Neural cell (in vitro differentiated cells): ENCODE measurements around the gene ANK2. TPM values are rescaled to one million over a fixed set of nuclear protein-coding genes. Genes with fewer than 3 reads are reported as not detected.

Experiments
- H2AFZ ChIP-seq: fragments of 200-600, 300-800 bp; sonication (generic), shearing (Covaris generic); 2 replicates; pipeline ENCODE4 v1.6.0; 2014; ENCODE audit warnings: low read depth, mild to moderate bottlenecking, antibody characterized with exemption, low read length, moderate library complexity
- H3F3A ChIP-seq: fragments of 200-600 bp; shearing (Covaris generic); 2 replicates; pipeline ENCODE4 v1.6.1; 2016; ENCODE audit warnings: mild to moderate bottlenecking, moderate library complexity, mixed read lengths, antibody characterized with exemption, low read length; ENCODE audit not compliant: insufficient read depth, poor library complexity, severe bottlenecking
- H3K27ac ChIP-seq: fragments of 200-600, 300-800 bp; sonication (generic), shearing (Covaris generic); 2 replicates; pipeline ENCODE4 v1.5.1; 2014; ENCODE audit warnings: mild to moderate bottlenecking, low read length, moderate library complexity
- H3K27me3 ChIP-seq: fragments of 300-800, 200-600 bp; sonication (generic), shearing (Covaris generic); 2 replicates; pipeline ENCODE4 v1.6.0; 2014; ENCODE audit warnings: mild to moderate bottlenecking, low read depth, low read length, moderate library complexity; ENCODE audit not compliant: insufficient read depth
- H3K36me3 ChIP-seq: fragments of 300-800, 200-600 bp; sonication (generic), shearing (Covaris generic); 2 replicates; pipeline ENCODE4 v1.5.1; 2014; ENCODE audit warnings: mild to moderate bottlenecking, antibody characterized with exemption, low read length, moderate library complexity; ENCODE audit not compliant: insufficient read depth
- H3K4me2 ChIP-seq: fragments of 300-800, 200-600 bp; sonication (generic), shearing (Covaris generic); 2 replicates; pipeline ENCODE4 v1.6.0; 2014; ENCODE audit warnings: mild to moderate bottlenecking, low read length
- H3K4me3 ChIP-seq: fragments of 300-800, 200-600 bp; sonication (generic), shearing (Covaris generic); 2 replicates; pipeline ENCODE4 v1.5.1; 2014; ENCODE audit warnings: mild to moderate bottlenecking, low read length, moderate library complexity
- H3K79me2 ChIP-seq: fragments of 200-600 bp; shearing (Covaris generic); replicated peaks from 2 replicates; pipeline ENCODE4 v1.6.0; 2014; ENCODE audit warnings: mild to moderate bottlenecking, low read length, moderate library complexity; ENCODE audit not compliant: insufficient read depth
- H3K9ac ChIP-seq: fragments of 300-800, 200-600 bp; sonication (generic), shearing (Covaris generic); 2 replicates; pipeline ENCODE4 v1.6.1; 2016; ENCODE audit warnings: mild to moderate bottlenecking, low read length, mixed read lengths
- H3K9me2 ChIP-seq: fragments of 200-600 bp; shearing (Covaris generic); 2 replicates; pipeline ENCODE4 v1.6.1; 2016; ENCODE audit warnings: mild to moderate bottlenecking, low read length, mixed read lengths; ENCODE audit not compliant: insufficient read depth
- H3K9me3 ChIP-seq: fragments of 200-600, 300-800 bp; sonication (generic), shearing (Covaris generic); 2 replicates; pipeline ENCODE4 v1.6.1; 2016; ENCODE audit warnings: mild to moderate bottlenecking, mixed run types, low read length, moderate library complexity, mixed read lengths
- H4K20me1 ChIP-seq: fragments of 200-600 bp; shearing (Covaris generic); 2 replicates; pipeline ENCODE4 v1.6.1; 2016; ENCODE audit warnings: mild to moderate bottlenecking, mixed run types; ENCODE audit not compliant: insufficient read depth
- EP300 ChIP-seq: fragments of 450-650 bp; conservative IDR thresholded peaks from 2 replicates; pipeline ENCODE4 v1.6.1; 2014; ENCODE audit warnings: antibody characterized with exemption, mild to moderate bottlenecking, moderate library complexity; ENCODE audit not compliant: poor library complexity, severe bottlenecking
- EZH2 ChIP-seq: fragments of 200-600, 300-800 bp; shearing (Covaris generic), sonication (generic); IDR thresholded peaks from 2 replicates; pipeline ENCODE4 v1.6.1; 2014; ENCODE audit warnings: antibody characterized with exemption, low read length, borderline replicate concordance, mild to moderate bottlenecking; ENCODE audit not compliant: insufficient read depth, poor library complexity, severe bottlenecking
- MXI1 ChIP-seq: fragments of 450-650 bp; conservative IDR thresholded peaks from 2 replicates; pipeline ENCODE4 v1.6.1; 2014; ENCODE audit warnings: antibody characterized with exemption, mild to moderate bottlenecking; ENCODE audit not compliant: poor library complexity, severe bottlenecking
- POLR2AphosphoS5 ChIP-seq: IDR thresholded peaks from 2 replicates; pipeline ENCODE4 v1.6.1; 2012
- TAF1 ChIP-seq: IDR thresholded peaks from 2 replicates; pipeline ENCODE4 v1.6.1; 2012; ENCODE audit warnings: low read depth
- polyA plus RNA-seq: library from polyadenylated mRNA; depleted of rRNA; stranded (reverse); fragments of >200 nt; gene quantifications from 2 replicates; pipeline ENCODE4 v1.2.3, GENCODE V29; 2014
- TF ChIP-seq, protein P1 (sequence below): fragments of 450-650 bp; IDR thresholded peaks from 2 replicates; pipeline ENCODE4 v1.5.1; 2014; ENCODE audit warnings: antibody characterized with exemption, mild to moderate bottlenecking, moderate library complexity; ENCODE audit not compliant: poor library complexity, severe bottlenecking
- TF ChIP-seq, protein P2 (sequence below): IDR thresholded peaks from 2 replicates; pipeline ENCODE4 v1.6.1; 2012; ENCODE audit warnings: borderline replicate concordance

Gene ANK2
- polyA plus RNA-seq, 1 donor from 2014 or later: 52.0 TPM

DNA sequence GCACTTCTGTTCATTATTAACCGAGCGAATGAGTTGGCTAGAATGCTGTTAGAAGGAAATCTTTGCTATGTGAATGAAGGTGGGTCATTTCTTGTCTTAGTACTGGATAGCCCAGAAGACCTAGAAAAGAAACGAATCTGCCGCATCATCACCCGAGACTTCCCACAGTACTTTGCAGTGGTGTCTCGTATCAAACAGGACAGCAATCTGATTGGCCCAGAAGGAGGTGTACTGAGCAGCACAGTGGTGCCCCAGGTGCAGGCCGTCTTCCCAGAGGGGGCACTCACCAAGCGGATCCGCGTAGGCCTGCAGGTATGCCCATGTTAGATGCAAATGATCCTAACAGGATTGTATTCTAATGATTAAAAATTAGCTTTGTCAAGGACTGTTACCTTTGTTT is 286.3 kb downstream of the ANK2 start:
- Histone ChIP-seq H3K27ac (no peak overlapping the region), H3K9me3 (no peaks in the 10 kb centered on the region), H3K36me3 (peaks cover 23% of the 10 kb centered on the region), H3K4me2 (no peak overlapping the region), H3K9ac (no peak overlapping the region), H3K79me2 (no peaks in the 10 kb centered on the region), H3K4me3 (no peak overlapping the region), H4K20me1 (no peaks in the 10 kb centered on the region), H3K9me2 (no peaks in the 10 kb centered on the region), H2AFZ (no peak overlapping the region), H3K27me3 (no peaks in the 10 kb centered on the region), H3F3A (no peaks in the 10 kb centered on the region)
- TF ChIP-seq EP300: no peak
- TF ChIP-seq EZH2: no peak
- no peak for TF ChIP-seq POLR2AphosphoS5
- TF ChIP-seq, protein P1, sequence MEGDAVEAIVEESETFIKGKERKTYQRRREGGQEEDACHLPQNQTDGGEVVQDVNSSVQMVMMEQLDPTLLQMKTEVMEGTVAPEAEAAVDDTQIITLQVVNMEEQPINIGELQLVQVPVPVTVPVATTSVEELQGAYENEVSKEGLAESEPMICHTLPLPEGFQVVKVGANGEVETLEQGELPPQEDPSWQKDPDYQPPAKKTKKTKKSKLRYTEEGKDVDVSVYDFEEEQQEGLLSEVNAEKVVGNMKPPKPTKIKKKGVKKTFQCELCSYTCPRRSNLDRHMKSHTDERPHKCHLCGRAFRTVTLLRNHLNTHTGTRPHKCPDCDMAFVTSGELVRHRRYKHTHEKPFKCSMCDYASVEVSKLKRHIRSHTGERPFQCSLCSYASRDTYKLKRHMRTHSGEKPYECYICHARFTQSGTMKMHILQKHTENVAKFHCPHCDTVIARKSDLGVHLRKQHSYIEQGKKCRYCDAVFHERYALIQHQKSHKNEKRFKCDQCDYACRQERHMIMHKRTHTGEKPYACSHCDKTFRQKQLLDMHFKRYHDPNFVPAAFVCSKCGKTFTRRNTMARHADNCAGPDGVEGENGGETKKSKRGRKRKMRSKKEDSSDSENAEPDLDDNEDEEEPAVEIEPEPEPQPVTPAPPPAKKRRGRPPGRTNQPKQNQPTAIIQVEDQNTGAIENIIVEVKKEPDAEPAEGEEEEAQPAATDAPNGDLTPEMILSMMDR: no peak

DNA sequence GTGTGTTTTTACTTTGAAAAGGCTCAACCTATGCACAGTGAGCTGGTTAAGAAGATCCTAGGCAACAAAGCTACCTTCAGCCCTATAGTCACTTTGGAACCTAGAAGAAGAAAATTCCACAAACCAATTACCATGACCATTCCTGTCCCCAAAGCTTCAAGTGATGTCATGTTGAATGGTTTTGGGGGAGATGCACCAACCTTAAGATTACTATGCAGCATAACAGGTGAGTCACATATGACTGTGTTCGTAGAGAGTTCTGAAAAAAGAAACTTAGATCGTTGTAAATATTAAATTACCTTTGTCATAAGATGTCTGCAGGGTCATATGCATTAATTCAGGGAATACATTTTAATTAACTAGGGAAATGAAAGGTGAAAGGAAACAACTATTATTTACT is 287.1 kb downstream of the ANK2 start:
- H3K9me2 ChIP-seq: no peaks in the 10 kb centered on the region
- no peaks in the 10 kb centered on the region for H3K27me3 ChIP-seq
- H4K20me1 ChIP-seq: no peaks in the 10 kb centered on the region
- H2AFZ ChIP-seq: no peak overlapping the region
- no peak overlapping the region for H3K9ac ChIP-seq
- H3K9me3 ChIP-seq: no peaks in the 10 kb centered on the region
- no peak overlapping the region for H3K4me2 ChIP-seq
- no peaks in the 10 kb centered on the region for H3K79me2 ChIP-seq
- H3K27ac ChIP-seq: no peak overlapping the region
- H3K4me3 ChIP-seq: no peak overlapping the region
- no peaks in the 10 kb centered on the region for H3F3A ChIP-seq
- no peak for TF ChIP-seq TAF1
- TF ChIP-seq, protein P1: no peak
- TF ChIP-seq EZH2: no peak
- TF ChIP-seq MXI1: no peak
- TF ChIP-seq POLR2AphosphoS5: no peak
- TF ChIP-seq, protein P2, sequence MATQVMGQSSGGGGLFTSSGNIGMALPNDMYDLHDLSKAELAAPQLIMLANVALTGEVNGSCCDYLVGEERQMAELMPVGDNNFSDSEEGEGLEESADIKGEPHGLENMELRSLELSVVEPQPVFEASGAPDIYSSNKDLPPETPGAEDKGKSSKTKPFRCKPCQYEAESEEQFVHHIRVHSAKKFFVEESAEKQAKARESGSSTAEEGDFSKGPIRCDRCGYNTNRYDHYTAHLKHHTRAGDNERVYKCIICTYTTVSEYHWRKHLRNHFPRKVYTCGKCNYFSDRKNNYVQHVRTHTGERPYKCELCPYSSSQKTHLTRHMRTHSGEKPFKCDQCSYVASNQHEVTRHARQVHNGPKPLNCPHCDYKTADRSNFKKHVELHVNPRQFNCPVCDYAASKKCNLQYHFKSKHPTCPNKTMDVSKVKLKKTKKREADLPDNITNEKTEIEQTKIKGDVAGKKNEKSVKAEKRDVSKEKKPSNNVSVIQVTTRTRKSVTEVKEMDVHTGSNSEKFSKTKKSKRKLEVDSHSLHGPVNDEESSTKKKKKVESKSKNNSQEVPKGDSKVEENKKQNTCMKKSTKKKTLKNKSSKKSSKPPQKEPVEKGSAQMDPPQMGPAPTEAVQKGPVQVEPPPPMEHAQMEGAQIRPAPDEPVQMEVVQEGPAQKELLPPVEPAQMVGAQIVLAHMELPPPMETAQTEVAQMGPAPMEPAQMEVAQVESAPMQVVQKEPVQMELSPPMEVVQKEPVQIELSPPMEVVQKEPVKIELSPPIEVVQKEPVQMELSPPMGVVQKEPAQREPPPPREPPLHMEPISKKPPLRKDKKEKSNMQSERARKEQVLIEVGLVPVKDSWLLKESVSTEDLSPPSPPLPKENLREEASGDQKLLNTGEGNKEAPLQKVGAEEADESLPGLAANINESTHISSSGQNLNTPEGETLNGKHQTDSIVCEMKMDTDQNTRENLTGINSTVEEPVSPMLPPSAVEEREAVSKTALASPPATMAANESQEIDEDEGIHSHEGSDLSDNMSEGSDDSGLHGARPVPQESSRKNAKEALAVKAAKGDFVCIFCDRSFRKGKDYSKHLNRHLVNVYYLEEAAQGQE: no peak
- TF ChIP-seq EP300: no peak
- H3K36me3 ChIP-seq: peaks cover 23% of the 10 kb centered on the region
